ENCODE results near the gene THOC5.
"Not testable (repeated sequence)": the region's sequence is repeated elsewhere in the genome, so short reads cannot be mapped to it uniquely, and the experiment has no call there.

THOC5 gene

GRCh38 chr22:29570456-29570855, 16.9 kb upstream of the THOC5 start:
- TF ChIP-seq, protein P1, sequence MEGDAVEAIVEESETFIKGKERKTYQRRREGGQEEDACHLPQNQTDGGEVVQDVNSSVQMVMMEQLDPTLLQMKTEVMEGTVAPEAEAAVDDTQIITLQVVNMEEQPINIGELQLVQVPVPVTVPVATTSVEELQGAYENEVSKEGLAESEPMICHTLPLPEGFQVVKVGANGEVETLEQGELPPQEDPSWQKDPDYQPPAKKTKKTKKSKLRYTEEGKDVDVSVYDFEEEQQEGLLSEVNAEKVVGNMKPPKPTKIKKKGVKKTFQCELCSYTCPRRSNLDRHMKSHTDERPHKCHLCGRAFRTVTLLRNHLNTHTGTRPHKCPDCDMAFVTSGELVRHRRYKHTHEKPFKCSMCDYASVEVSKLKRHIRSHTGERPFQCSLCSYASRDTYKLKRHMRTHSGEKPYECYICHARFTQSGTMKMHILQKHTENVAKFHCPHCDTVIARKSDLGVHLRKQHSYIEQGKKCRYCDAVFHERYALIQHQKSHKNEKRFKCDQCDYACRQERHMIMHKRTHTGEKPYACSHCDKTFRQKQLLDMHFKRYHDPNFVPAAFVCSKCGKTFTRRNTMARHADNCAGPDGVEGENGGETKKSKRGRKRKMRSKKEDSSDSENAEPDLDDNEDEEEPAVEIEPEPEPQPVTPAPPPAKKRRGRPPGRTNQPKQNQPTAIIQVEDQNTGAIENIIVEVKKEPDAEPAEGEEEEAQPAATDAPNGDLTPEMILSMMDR (conservative IDR thresholded peaks at IDR 0.05; ENCODE audit: low read length), result no peak
- no peak overlapping the region for H3K4me3 ChIP-seq (ENCODE audit: low read length)
- no peak for DNase-seq (ENCODE audit: low read depth)

DNA sequence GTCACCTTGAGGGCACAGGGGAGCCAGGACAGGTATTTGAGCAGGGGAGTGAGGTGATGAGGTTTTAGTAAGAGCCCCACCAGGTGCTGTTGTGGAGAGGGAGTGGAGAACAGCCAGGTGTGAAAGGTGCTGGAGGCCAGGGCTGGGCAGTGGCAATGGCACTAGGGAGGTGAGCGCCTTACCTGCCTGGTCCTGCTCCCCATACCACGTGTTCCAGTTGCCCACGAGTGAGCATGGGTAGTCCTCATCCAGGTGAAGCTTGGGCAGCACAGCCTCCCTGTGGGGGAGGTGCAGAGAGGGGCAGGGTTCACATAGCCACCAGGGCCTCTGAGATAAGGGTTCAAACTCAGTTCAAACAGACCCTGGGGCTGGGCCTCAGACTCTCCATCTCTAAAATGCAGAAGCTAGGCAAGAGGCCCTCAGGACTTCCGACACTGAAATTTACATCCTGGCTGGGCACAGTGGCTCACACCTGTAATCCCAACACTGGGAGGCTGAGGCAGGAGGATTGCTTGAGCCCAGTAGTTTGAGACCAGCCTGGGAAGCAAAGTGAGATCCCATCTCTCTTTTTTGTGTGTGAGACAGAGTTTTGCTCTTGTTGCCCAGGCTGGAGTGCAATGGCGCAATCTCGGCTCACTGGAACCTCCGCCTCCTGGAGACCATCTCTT, 15.6 kb upstream of the THOC5 start:
- TF ChIP-seq, protein P1 (conservative IDR thresholded peaks at IDR 0.05; ENCODE audit: low read length), result no peak
- H3K4me3 ChIP-seq (ENCODE audit: low read length), result no peak overlapping the region
- no peak for DNase-seq (ENCODE audit: low read depth)

DNA sequence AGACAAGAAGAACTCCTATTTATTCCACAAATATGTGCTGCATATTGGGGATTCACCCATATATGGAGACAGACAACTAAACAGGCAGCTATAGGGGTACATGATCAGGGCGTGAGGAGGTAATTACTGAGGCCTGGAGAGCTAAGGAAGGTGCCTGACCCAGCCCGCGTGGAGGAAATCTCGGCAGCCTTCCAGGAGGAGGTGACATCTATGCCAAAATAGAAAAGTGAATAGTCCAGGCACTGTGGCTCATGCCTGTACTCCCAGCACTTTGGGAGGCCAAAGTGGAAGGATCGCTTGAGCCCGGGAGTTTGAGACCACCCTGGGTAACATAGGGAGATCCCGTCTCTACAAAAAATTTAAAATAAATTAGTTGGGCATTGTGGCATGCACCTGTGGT, 13.8 kb upstream of the THOC5 start:
- no peak for DNase-seq (ENCODE audit: low read depth)
- TF ChIP-seq, protein P1 (conservative IDR thresholded peaks at IDR 0.05; ENCODE audit: low read length), result no peak
- H3K4me3 ChIP-seq (ENCODE audit: low read length), result no peak overlapping the region

- DNase-seq (ENCODE audit: low read depth); H3K4me3 ChIP-seq (ENCODE audit: low read length): not testable (repeated sequence)
Measured at GRCh38 chr22:29566513-29566912, 13.0 kb upstream of the THOC5 start.

GRCh38 chr22:29563652-29564460, 10.3 kb upstream of the THOC5 start:
- DNase-seq (ENCODE audit: low read depth), result no peak
- TF ChIP-seq, protein P1 (conservative IDR thresholded peaks at IDR 0.05; ENCODE audit: low read length), result no peak
- no peak overlapping the region for H3K4me3 ChIP-seq (ENCODE audit: low read length)

GRCh38 chr22:29559853-29560252, 6.3 kb upstream of the THOC5 start:
- TF ChIP-seq, protein P1 (conservative IDR thresholded peaks at IDR 0.05; ENCODE audit: low read length), result no peak
- H3K4me3 ChIP-seq (ENCODE audit: low read length), result no peak overlapping the region
- no peak for DNase-seq (ENCODE audit: low read depth)

DNA sequence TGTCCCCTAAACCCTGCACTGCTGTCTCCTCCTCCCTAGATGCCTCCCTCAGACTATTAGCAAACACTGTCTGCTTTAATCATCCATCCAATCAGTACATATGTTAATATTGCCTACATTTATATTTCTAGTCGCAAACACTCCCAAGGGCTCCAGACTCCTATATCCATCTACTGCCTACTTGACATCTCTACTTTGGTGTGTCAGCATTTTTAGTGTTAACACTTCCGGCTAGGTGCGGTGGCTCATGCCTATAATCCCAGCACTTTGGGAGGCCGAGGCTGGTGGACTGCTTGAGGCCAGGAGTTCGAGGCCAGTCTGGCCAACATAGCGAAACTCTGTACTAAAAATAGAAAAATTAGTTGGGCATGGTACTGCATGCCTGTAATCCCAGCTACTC, 5.5 kb upstream of the THOC5 start:
- no peak overlapping the region for H3K4me3 ChIP-seq (ENCODE audit: low read length)
- DNase-seq (ENCODE audit: low read depth), result no peak
- TF ChIP-seq, protein P1 (conservative IDR thresholded peaks at IDR 0.05; ENCODE audit: low read length), result no peak

All from AG10803 (cell line).